Keratinocyte (primary cell): ENCODE results near the gene OR8D4. TPM values are rescaled to one million over a fixed set of nuclear protein-coding genes. Genes with fewer than 3 reads are reported as not detected.

ENCODE experiments used
- DNase-seq: peaks from one replicate; pipeline ENCODE4 v3.0.0-alpha.2; 2011; ENCODE audit warnings: low read depth, missing footprints, low spot score
- FAIRE-seq: peaks from 2 replicates; lab custom pipeline; 2011; peaks lifted over from hg19 to GRCh38; lab: Jason Lieb, UNC
- H2AFZ ChIP-seq: 2 replicates; pipeline ENCODE4 v1.6.0; 2012; ENCODE audit warnings: low read length, control low read depth, inconsistent platforms; ENCODE audit not compliant: control insufficient read depth
- H3K27ac ChIP-seq: 2 replicates; pipeline ENCODE4 v1.5.1; 2011; ENCODE audit warnings: low read length; ENCODE audit not compliant: control insufficient read depth, insufficient read depth
- H3K27me3 ChIP-seq: 3 replicates; pipeline ENCODE4 v1.6.0; 2011; ENCODE audit warnings: low read length; ENCODE audit not compliant: control insufficient read depth, insufficient read depth; ENCODE audit errors: extremely low read depth
- H3K36me3 ChIP-seq, 2 experiments: 2 replicates in 1 of 2; 3 replicates in 1 of 2; pipeline ENCODE4 v1.5.1; 2011; ENCODE audit warnings: low read length in 2 of 2, mild to moderate bottlenecking in 1 of 2; ENCODE audit not compliant: control insufficient read depth in 2 of 2, insufficient read depth in 2 of 2; ENCODE audit errors: extremely low read depth in 1 of 2
- H3K4me1 ChIP-seq: 3 replicates; pipeline ENCODE4 v1.5.1; 2011; ENCODE audit warnings: low read length; ENCODE audit not compliant: control insufficient read depth, insufficient read depth; ENCODE audit errors: extremely low read depth
- H3K4me2 ChIP-seq: 3 replicates; pipeline ENCODE4 v1.6.0; 2011; ENCODE audit warnings: low read depth, low read length; ENCODE audit not compliant: control insufficient read depth, insufficient read depth; ENCODE audit errors: extremely low read depth
- H3K4me3 ChIP-seq, 3 experiments: fragments of 200-600 bp in 1 of 3; sonication (generic) in 1 of 3; 2 replicates in 2 of 3; 3 replicates in 1 of 3; pipeline ENCODE4 v1.5.1; 2011 to 2016; ENCODE audit warnings: low read length in 3 of 3, mild to moderate bottlenecking in 3 of 3, control low read depth in 2 of 3, inconsistent platforms in 1 of 3, low read depth in 1 of 3, mixed read lengths in 1 of 3, mixed run types in 1 of 3, moderate library complexity in 1 of 3; ENCODE audit not compliant: control insufficient read depth in 2 of 3, insufficient read depth in 2 of 3; ENCODE audit errors: extremely low read depth in 1 of 3
- H3K79me2 ChIP-seq: 2 replicates; pipeline ENCODE4 v1.6.0; 2012; ENCODE audit warnings: low read length; ENCODE audit not compliant: control insufficient read depth, insufficient read depth
- H3K9ac ChIP-seq: 3 replicates; pipeline ENCODE4 v1.6.0; 2011; ENCODE audit warnings: low read length; ENCODE audit not compliant: control insufficient read depth, insufficient read depth; ENCODE audit errors: extremely low read depth
- H3K9me1 ChIP-seq: 3 replicates; pipeline ENCODE4 v1.6.0; 2011; ENCODE audit warnings: low read length; ENCODE audit not compliant: control insufficient read depth, insufficient read depth; ENCODE audit errors: extremely low read depth
- H3K9me3 ChIP-seq: 2 replicates; pipeline ENCODE4 v1.5.1; 2012; ENCODE audit warnings: low read depth, low read length; ENCODE audit not compliant: control insufficient read depth
- H4K20me1 ChIP-seq: 3 replicates; pipeline ENCODE4 v1.6.0; 2011; ENCODE audit warnings: low read length; ENCODE audit not compliant: control insufficient read depth, insufficient read depth; ENCODE audit errors: extremely low read depth
- CTCF ChIP-seq, 3 experiments: IDR thresholded peaks in 1 of 3; conservative IDR thresholded peaks in 1 of 3; optimal IDR thresholded peaks in 1 of 3; 2 replicates in 2 of 3; 3 replicates in 1 of 3; pipeline versions ENCODE3 to v1.5.1; 2011; ENCODE audit warnings: low read length in 3 of 3, mild to moderate bottlenecking in 3 of 3, moderate library complexity in 2 of 3, control low read depth in 1 of 3, inconsistent platforms in 1 of 3; ENCODE audit not compliant: insufficient read depth in 2 of 3; ENCODE audit errors: extremely low read depth in 1 of 3
- EZH2 ChIP-seq: IDR thresholded peaks from one replicate; pipeline ENCODE4 v1.6.1; 2012; ENCODE audit warnings: inconsistent platforms, mild to moderate bottlenecking, low read length, moderate library complexity
- dilution Hi-C: fragments of 300-500 bp; cut with MboI; formaldehyde crosslinking; loops from one replicate; pipeline ENCODE4 v1.7.0; 2020; ENCODE audit warnings: low sequenced_read_pairs; ENCODE audit not compliant: extremely low pct_ligation_motif_present
- polyA plus RNA-seq, 5 experiments: library from polyadenylated mRNA; depleted of rRNA in 3 of 5; stranded (reverse) in 3 of 5; stranded (forward) in 1 of 5; unstranded in 1 of 5; fragments of >200 nt; gene quantifications; 1 replicate in 1 of 5; 2 replicates in 3 of 5; 3 replicates in 1 of 5; pipeline versions ENCODE4 v1.2.1 to v1.2.3, GENCODE V29; 2011 to 2012; ENCODE audit warnings: missing spikeins in 2 of 5, low read depth in 1 of 5, low replicate concordance in 1 of 5

The OR8D4 gene
- polyA plus RNA-seq, 1 donor (not counting 4 experiments of a cell fraction or from before 2014, with no cell fraction given): not detected

GRCh38 chr11:123905826-123906225 is 3.9 kb downstream of the OR8D4 start:
- H3K4me3 ChIP-seq: no peak overlapping the region
- H3K9ac ChIP-seq: no peak overlapping the region
- no peaks in the 10 kb centered on the region for H3K9me3 ChIP-seq
- dilution Hi-C loops: no loop called here
- H3K36me3 ChIP-seq: no peaks in the 10 kb centered on the region
- no peak overlapping the region for H3K27ac ChIP-seq
- no peaks in the 10 kb centered on the region for H3K4me1 ChIP-seq
- H2AFZ ChIP-seq: no peak overlapping the region
- no peaks in the 10 kb centered on the region for H3K79me2 ChIP-seq
- no peak for TF ChIP-seq CTCF (optimal IDR thresholded peaks at IDR 0.05 in 1 of 3, IDR thresholded peaks at IDR 0.05 in 1 of 3, conservative IDR thresholded peaks at IDR 0.05 in 1 of 3; ENCODE audit: extremely low read depth in 1 of 3, insufficient read depth in 2 of 3, low read length in 3 of 3)
- TF ChIP-seq EZH2: no peak
- FAIRE-seq (no peak), DNase-seq (no peak)
- H4K20me1 ChIP-seq: no peaks in the 10 kb centered on the region
- H3K4me2 ChIP-seq: no peak overlapping the region
- H3K27me3 ChIP-seq: no peaks in the 10 kb centered on the region
- no peaks in the 10 kb centered on the region for H3K9me1 ChIP-seq

GRCh38 chr11:123920943-123921342 is 19.0 kb downstream of the OR8D4 start:
- no peak for FAIRE-seq
- dilution Hi-C loops: no loop called here

More at GRCh38 chr11:123920943-123921342, 19.0 kb downstream of the OR8D4 start:
- no peak for DNase-seq
- H3K27me3 ChIP-seq: no peaks in the 10 kb centered on the region
- H3K9ac ChIP-seq: no peak overlapping the region
- no peaks in the 10 kb centered on the region for H3K79me2 ChIP-seq
- no peak overlapping the region for H3K27ac ChIP-seq
- H3K4me3 ChIP-seq: no peak overlapping the region
- no peaks in the 10 kb centered on the region for H3K9me1 ChIP-seq
- no peaks in the 10 kb centered on the region for H4K20me1 ChIP-seq
- no peaks in the 10 kb centered on the region for H3K4me1 ChIP-seq
- H2AFZ ChIP-seq: no peak overlapping the region
- no peak for TF ChIP-seq EZH2
- no peak for TF ChIP-seq CTCF (optimal IDR thresholded peaks at IDR 0.05 in 1 of 3, IDR thresholded peaks at IDR 0.05 in 1 of 3, conservative IDR thresholded peaks at IDR 0.05 in 1 of 3; ENCODE audit: extremely low read depth in 1 of 3, insufficient read depth in 2 of 3, low read length in 3 of 3)
- no peaks in the 10 kb centered on the region for H3K36me3 ChIP-seq
- no peak overlapping the region for H3K4me2 ChIP-seq
- H3K9me3 ChIP-seq: no peaks in the 10 kb centered on the region
